ENCODE results near the gene NKD1.
A peak's percentile ranks its signal among the peaks of the same experiment; 100 is the strongest.

DNA sequence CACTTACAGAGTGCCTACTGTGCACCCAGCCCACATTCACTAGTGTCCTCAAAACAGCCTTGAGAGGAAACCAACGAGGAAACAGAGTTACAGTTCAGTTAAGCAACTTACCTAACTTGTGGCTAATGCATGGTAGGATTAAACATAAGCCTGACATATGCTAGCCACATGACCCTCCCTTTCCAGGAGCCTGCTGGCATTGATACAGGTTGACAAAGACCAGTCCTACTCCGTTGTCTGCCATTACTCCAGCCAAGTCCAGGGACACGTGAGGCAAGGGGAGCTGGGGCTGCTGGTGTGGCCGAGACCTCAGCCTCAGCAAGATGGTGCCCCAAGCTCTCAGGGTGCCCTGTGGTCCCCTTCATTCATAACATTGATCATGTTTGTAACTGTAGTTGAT lies 95.0 kb downstream of the NKD1 start:
- TF ChIP-seq, protein P1, sequence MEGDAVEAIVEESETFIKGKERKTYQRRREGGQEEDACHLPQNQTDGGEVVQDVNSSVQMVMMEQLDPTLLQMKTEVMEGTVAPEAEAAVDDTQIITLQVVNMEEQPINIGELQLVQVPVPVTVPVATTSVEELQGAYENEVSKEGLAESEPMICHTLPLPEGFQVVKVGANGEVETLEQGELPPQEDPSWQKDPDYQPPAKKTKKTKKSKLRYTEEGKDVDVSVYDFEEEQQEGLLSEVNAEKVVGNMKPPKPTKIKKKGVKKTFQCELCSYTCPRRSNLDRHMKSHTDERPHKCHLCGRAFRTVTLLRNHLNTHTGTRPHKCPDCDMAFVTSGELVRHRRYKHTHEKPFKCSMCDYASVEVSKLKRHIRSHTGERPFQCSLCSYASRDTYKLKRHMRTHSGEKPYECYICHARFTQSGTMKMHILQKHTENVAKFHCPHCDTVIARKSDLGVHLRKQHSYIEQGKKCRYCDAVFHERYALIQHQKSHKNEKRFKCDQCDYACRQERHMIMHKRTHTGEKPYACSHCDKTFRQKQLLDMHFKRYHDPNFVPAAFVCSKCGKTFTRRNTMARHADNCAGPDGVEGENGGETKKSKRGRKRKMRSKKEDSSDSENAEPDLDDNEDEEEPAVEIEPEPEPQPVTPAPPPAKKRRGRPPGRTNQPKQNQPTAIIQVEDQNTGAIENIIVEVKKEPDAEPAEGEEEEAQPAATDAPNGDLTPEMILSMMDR (IDR thresholded peaks at IDR 0.05) = no peak
- TF ChIP-seq POLR2A (IDR thresholded peaks at IDR 0.05; ENCODE audit: low read depth) (no peak), EP300 (IDR thresholded peaks at IDR 0.05) (no peak), POLR2AphosphoS5 (IDR thresholded peaks at IDR 0.05) (peak in 1 of 2 donors; percentile 11)
